Measurements from ENCODE around the gene MNT. TPM values are rescaled to one million over a fixed set of nuclear protein-coding genes. Genes with fewer than 3 reads are reported as not detected.

The MNT gene
- total RNA-seq, 1 donor: 12.2 TPM

GRCh38 chr17:2336215-2336851 lies 64.5 kb downstream of the MNT start, which contains the start of gene TSR1:
TSR1 (minus strand) TSS chr17:2336457; CDS start chr17:2336427, 30 bp downstream.
- peak; percentile 87 for DNase-seq (ENCODE audit: low read depth)
- peak; percentile 14 for TF ChIP-seq CTCF (IDR thresholded peaks at IDR 0.05; ENCODE audit: insufficient read depth, low read length)
- peak within 1 kb of the TSS; percentile 94 for H3K4me3 ChIP-seq (ENCODE audit: low read depth, low read length)

GRCh38 chr17:2335726-2336214 lies 65.1 kb downstream of the MNT start:
- no peak for DNase-seq (ENCODE audit: low read depth)
- H3K4me3 ChIP-seq (ENCODE audit: low read depth, low read length): peak overlapping the region; percentile 94
- no peak for TF ChIP-seq CTCF (IDR thresholded peaks at IDR 0.05; ENCODE audit: insufficient read depth, low read length)

Small RNA genes within 50 kb of the gene (small RNA-seq; reads per million reads assigned to genes)
- gene AC006435.3: not detected
- not detected for gene AC006435.4

Other genes starting within 250 kb of the MNT start
- gene SMG6, start 97.3 kb downstream of the MNT start, total RNA-seq (ENCODE audit: low replicate concordance): 37.5 and 49.3 TPM in 2 replicates
- gene SRR, start 97.1 kb downstream of the MNT start, total RNA-seq (ENCODE audit: low replicate concordance): 9.1 and 29.4 TPM in 2 replicates
- gene TSR1, start 64.6 kb downstream of the MNT start, total RNA-seq (ENCODE audit: low replicate concordance): 24.2 and 44.5 TPM in 2 replicates
- gene SGSM2, start 63.6 kb downstream of the MNT start, total RNA-seq (ENCODE audit: low replicate concordance): 31.0 and 47.3 TPM in 2 replicates
- gene METTL16, start 110.8 kb upstream of the MNT start, total RNA-seq (ENCODE audit: low replicate concordance): 12.3 and 18.7 TPM in 2 replicates
- gene PAFAH1B1, start 192.6 kb upstream of the MNT start, total RNA-seq (ENCODE audit: low replicate concordance): 81.0 and 131 TPM in 2 replicates

Data from fibroblast of the aortic adventitia (primary cell).